GM23248 (cell line): ENCODE measurements around the gene BATF. TPM values are rescaled to one million over a fixed set of nuclear protein-coding genes. Genes with fewer than 3 reads are reported as not detected.

Experiments used
- DNase-seq: peaks from one replicate; pipeline ENCODE4 v3.0.0-alpha.2; 2015
- H2AFZ ChIP-seq: fragments of 200-600 bp; sonication (generic); 2 replicates; pipeline ENCODE4 v1.6.1; 2016; ENCODE audit warnings: antibody characterized with exemption
- H3F3A ChIP-seq: fragments of 200-600 bp; sonication (generic); 2 replicates; pipeline ENCODE4 v1.6.1; 2016; ENCODE audit warnings: mild to moderate bottlenecking, antibody characterized with exemption, mixed run types; ENCODE audit not compliant: insufficient read depth
- H3K27ac ChIP-seq: fragments of 200-600 bp; sonication (generic); 2 replicates; pipeline ENCODE4 v1.5.1; 2016; ENCODE audit warnings: mild to moderate bottlenecking
- H3K27me3 ChIP-seq: fragments of 200-600 bp; sonication (generic); replicated peaks from 2 replicates; pipeline ENCODE4 v1.6.1; 2016; ENCODE audit warnings: mild to moderate bottlenecking; ENCODE audit not compliant: insufficient read depth
- H3K36me3 ChIP-seq: fragments of 200-600 bp; sonication (generic); 2 replicates; pipeline ENCODE4 v1.6.1; 2016; ENCODE audit warnings: low read depth, mild to moderate bottlenecking
- H3K4me1 ChIP-seq: fragments of 200-600 bp; sonication (generic); 2 replicates; pipeline ENCODE4 v1.6.1; 2016; ENCODE audit warnings: mild to moderate bottlenecking; ENCODE audit not compliant: insufficient read depth
- H3K4me2 ChIP-seq: fragments of 200-600 bp; sonication (generic); one replicate; pipeline ENCODE4 v1.6.1; 2016; ENCODE audit warnings: mild to moderate bottlenecking; ENCODE audit not compliant: unreplicated experiment
- H3K4me3 ChIP-seq: fragments of 200-600 bp; sonication (generic); 2 replicates; pipeline ENCODE4 v1.5.1; 2016; ENCODE audit warnings: mild to moderate bottlenecking
- H3K79me2 ChIP-seq: fragments of 200-600 bp; sonication (generic); 2 replicates; pipeline ENCODE4 v1.6.1; 2016; ENCODE audit warnings: mild to moderate bottlenecking; ENCODE audit not compliant: insufficient read depth
- H3K9ac ChIP-seq: fragments of 200-600 bp; sonication (generic); 2 replicates; pipeline ENCODE4 v1.6.1; 2016; ENCODE audit warnings: mild to moderate bottlenecking
- H3K9me2 ChIP-seq: fragments of 200-600 bp; sonication (generic); 2 replicates; pipeline ENCODE4 v1.6.1; 2016; ENCODE audit warnings: mixed run types, mild to moderate bottlenecking, moderate library complexity; ENCODE audit not compliant: insufficient read depth
- H3K9me3 ChIP-seq: fragments of 200-600 bp; sonication (generic); one replicate; pipeline ENCODE4 v1.6.1; 2017; ENCODE audit warnings: low read depth
- H4K20me1 ChIP-seq: fragments of 200-600 bp; sonication (generic); 2 replicates; pipeline ENCODE4 v1.6.0; 2016; ENCODE audit not compliant: insufficient read depth
- EZH2 ChIP-seq: fragments of 200-600 bp; sonication (generic); IDR thresholded peaks from 2 replicates; pipeline ENCODE4 v1.6.1; 2018; ENCODE audit warnings: antibody characterized with exemption, mild to moderate bottlenecking; ENCODE audit not compliant: insufficient read depth, poor library complexity, severe bottlenecking
- EZH2phosphoT487 ChIP-seq: fragments of 200-600 bp; sonication (generic); IDR thresholded peaks from 2 replicates; pipeline ENCODE4 v1.6.1; 2018; ENCODE audit warnings: antibody characterized with exemption, moderate library complexity, mild to moderate bottlenecking, low read depth; ENCODE audit not compliant: insufficient read depth
- WGBS, 2 experiments: methylation state at CpG; one replicate each; pipeline ENCODE4 v1.1.6; 2015 to 2017; ENCODE audit warnings: low lambda C conversion rate in 2 of 2, low coverage in 1 of 2; ENCODE audit errors: missing lambda C conversion rate in 2 of 2; 5-methylcytosine and 5-hydroxymethylcytosine counted together
- in situ Hi-C: fragments of 300-500 bp; cut with MboI; formaldehyde crosslinking; loops from 2 replicates; pipeline ENCODE4 v1.15.0; 2020
- polyA plus RNA-seq: library from polyadenylated mRNA; unstranded; fragments of >200 nt; fragmentation: Nextera tagmentation; extraction: Ambion mirVana; gene quantifications from 2 replicates; pipeline ENCODE4 v1.2.1, GENCODE V29; 2016
- total RNA-seq: library from RNA; depleted of rRNA; stranded (reverse); fragments of >200 nt; shearing (Covaris generic); gene quantifications from 2 replicates; pipeline ENCODE4 v1.2.3, GENCODE V29; 2014

The BATF gene
- total and polyA plus RNA-seq, 2 experiments from 2014 or later = not detected

DNA sequence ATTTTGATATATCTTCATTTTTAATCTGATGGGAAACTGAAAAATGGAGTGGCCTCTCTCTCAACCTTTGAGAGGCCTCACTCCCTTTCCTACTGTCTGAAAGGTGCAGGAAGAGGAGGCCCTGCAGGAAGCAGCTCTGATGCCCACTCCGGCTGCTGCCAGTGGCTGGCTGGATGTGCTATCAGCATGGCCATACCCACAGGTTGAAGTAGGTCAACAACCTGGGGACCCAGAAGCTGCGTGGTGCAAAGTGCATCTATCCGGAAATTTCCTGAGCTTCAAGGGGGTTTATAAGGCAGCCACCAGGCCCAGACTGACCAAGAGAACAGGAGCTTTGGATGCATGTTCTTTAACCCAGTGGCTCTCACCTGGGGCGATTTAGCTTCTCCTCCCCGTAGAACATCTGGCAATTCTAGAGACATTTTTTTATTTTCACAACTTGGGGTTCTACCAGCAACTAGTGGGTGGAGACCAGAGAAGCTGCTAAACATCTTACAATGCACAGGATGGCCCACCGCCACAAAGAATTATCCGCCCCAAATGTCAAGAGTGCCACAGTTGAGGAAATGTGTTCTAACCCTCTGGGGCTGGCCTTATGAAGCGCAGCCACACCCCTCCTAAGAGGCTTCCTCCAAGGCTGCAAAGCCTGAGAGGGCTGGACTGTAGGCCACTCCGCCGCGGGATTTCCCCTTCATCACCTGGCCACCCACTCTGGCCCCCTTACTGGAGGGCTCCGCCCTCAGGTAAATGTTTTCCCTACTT is 8.2 kb upstream of the BATF start:
- Histone ChIP-seq H2AFZ (no peak overlapping the region), H3K4me2 (no peak overlapping the region), H3F3A (no peaks in the 10 kb centered on the region), H3K4me1 (no peaks in the 10 kb centered on the region), H3K27ac (no peak overlapping the region), H3K9ac (no peak overlapping the region), H3K27me3 (peaks cover 5% of the 10 kb centered on the region; the same call in 1 of the 2 replicates), H3K79me2 (no peaks in the 10 kb centered on the region), H4K20me1 (no peaks in the 10 kb centered on the region), H3K36me3 (no peaks in the 10 kb centered on the region), H3K9me3 (no peaks in the 10 kb centered on the region), H3K9me2 (no peaks in the 10 kb centered on the region), H3K4me3 (no peak overlapping the region)
- in situ Hi-C loops = no loop called here
- no peak for DNase-seq
- WGBS, 2 experiments = 94% methylated on average over 12 of the region's 12 CpGs
- TF ChIP-seq EZH2phosphoT487 (no peak), EZH2 (no peak)

DNA sequence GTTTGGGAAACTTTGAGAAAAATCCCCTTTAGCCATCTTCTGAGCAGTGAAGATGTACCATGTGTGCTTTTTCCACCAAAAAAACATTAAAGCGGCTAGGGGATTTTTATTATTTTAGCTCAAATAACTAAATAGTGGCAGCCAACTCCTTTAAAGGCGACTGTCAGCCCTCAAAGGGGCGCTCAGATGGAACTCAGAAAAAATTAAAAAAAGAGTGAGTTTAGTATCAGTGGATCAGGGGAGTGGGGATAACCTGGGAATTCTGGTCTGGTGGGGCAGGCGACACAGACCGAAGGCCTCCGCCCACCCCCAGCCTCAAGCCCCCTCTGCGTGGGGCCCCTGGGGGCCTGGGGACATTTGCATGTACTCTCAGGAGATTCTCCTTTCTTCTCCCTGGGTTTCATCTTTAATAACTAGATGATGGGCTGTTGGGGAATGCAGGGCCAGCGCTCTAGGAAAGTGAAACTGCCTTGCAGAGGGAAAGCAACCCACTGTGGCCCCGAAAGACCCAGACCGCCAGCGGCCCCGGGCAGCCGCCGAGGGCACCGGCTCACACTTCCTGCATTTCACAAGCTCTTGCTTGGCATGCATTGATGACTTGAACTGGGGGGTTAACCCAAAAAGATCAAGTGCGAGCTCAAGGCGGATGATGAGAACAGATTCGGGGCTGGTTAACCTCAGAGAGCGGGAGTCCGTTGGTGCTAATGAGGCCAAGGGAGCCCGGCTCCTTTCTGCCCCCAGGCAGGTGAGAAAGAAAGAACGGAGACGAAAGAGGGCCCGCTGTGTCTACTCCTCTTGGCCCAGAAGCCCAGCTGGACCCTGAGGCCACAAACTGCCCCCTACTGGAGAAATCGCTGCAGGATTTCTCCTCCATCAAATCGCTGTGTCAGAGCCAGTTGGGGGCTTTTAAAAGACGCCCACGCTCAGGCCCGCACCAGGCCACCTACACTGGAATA is 7.3 kb upstream of the BATF start:
- peak; percentile 59 for DNase-seq
- in situ Hi-C loops = no loop called here

DNA sequence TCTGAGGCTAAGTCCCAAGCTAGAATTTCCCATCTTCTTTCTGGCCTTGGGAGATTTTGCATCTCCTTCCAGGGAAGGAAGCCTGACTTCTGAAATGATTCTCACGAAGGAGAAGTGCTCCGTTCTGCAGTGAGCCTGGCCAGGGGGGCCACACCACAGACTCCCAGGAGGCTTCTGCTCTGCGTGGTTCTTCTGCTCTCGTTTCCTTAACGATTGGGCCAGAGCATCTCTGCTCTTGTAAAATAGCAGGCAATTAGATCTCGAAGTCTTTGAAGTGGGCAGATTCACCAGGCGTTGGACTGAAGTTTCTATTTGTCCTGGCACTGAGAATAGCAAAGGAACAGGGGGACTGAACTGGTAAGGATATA is 6.7 kb upstream of the BATF start:
- in situ Hi-C loops = no loop called here
- no peak overlapping the region for H3K27ac ChIP-seq
- H3K4me2 ChIP-seq = peak overlapping the region; percentile 69
- no peak for TF ChIP-seq EZH2phosphoT487
- no peak for TF ChIP-seq EZH2
- DNase-seq = no peak
- peak overlapping the region; percentile 71 for H3K4me3 ChIP-seq
- no peaks in the 10 kb centered on the region for H3K4me1 ChIP-seq
- H3K9me3 ChIP-seq = no peaks in the 10 kb centered on the region
- H3F3A ChIP-seq = 0 out of 2 replicates have a peak, but pooled peaks cover 7% of the 10 kb centered on the region
- no peaks in the 10 kb centered on the region for H4K20me1 ChIP-seq
- peak overlapping the region; percentile 86 for H2AFZ ChIP-seq
- H3K9ac ChIP-seq = no peak overlapping the region
- WGBS, 2 experiments = 14 to 21% methylated on average over 7 of the region's 7 CpGs
- peaks cover 5% of the 10 kb centered on the region; the same call in 1 of the 2 replicates for H3K27me3 ChIP-seq
- H3K36me3 ChIP-seq = no peaks in the 10 kb centered on the region
- H3K9me2 ChIP-seq = no peaks in the 10 kb centered on the region
- H3K79me2 ChIP-seq = no peaks in the 10 kb centered on the region

More for the DNA sequence above, 7.3 kb upstream of the BATF start:
- no peaks in the 10 kb centered on the region for H3K9me3 ChIP-seq
- no peak for TF ChIP-seq EZH2phosphoT487
- no peak for TF ChIP-seq EZH2
- no peaks in the 10 kb centered on the region for H3K9me2 ChIP-seq
- no peaks in the 10 kb centered on the region for H3K79me2 ChIP-seq
- H3F3A ChIP-seq = 0 out of 2 replicates have a peak, but pooled peaks cover 6% of the 10 kb centered on the region
- peak overlapping the region; percentile 71 for H3K4me3 ChIP-seq
- H3K27me3 ChIP-seq = peaks cover 5% of the 10 kb centered on the region; the same call in 1 of the 2 replicates
- no peaks in the 10 kb centered on the region for H3K36me3 ChIP-seq
- H3K4me2 ChIP-seq = peak overlapping the region; percentile 69
- H2AFZ ChIP-seq = peak overlapping the region; percentile 86
- H3K4me1 ChIP-seq = no peaks in the 10 kb centered on the region
- H3K27ac ChIP-seq = no peak overlapping the region
- 31 to 42% methylated on average over 28 to 29 of the region's 29 CpGs for WGBS, 2 experiments
- H3K9ac ChIP-seq = peak overlapping the region; percentile 54
- no peaks in the 10 kb centered on the region for H4K20me1 ChIP-seq

DNA sequence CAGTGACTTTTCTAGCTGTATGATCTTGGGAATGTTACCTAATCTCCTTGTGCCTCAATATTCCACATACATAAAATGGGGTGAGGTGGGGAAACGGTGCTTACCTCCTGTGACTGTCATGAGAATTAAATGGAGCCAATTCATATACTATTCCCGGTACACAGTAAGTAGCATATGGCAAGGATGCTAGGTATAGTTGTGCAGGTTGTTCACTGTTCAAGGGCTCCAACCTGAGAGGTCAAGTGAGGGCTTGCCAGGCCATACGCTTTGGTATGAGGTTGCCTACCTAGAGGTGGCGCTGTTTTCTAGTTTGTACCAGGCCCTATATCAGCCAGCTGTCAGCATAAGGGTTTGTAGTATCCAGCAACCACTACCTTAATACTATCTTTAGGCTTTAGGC is 3.6 kb upstream of the BATF start:
- TF ChIP-seq EZH2 (no peak), EZH2phosphoT487 (no peak)
- Histone ChIP-seq H3K9me2 (no peaks in the 10 kb centered on the region), H3F3A (0 out of 2 replicates have a peak, but pooled peaks cover 7% of the 10 kb centered on the region), H3K27ac (no peak overlapping the region), H3K36me3 (no peaks in the 10 kb centered on the region), H3K79me2 (no peaks in the 10 kb centered on the region), H3K4me3 (no peak overlapping the region), H3K9ac (no peak overlapping the region), H3K9me3 (no peaks in the 10 kb centered on the region), H3K4me2 (no peak overlapping the region), H3K27me3 (peaks cover 5% of the 10 kb centered on the region; the same call in 1 of the 2 replicates), H2AFZ (no peak overlapping the region), H3K4me1 (no peaks in the 10 kb centered on the region), H4K20me1 (no peaks in the 10 kb centered on the region)
- peak; percentile 20 for DNase-seq
- 37 to 38% methylated on average over 4 of the region's 4 CpGs for WGBS, 2 experiments
- in situ Hi-C loops = no loop called here
